Skeletal muscle satellite cell (primary cell): ENCODE results near the gene CLIP2.
"Not testable (repeated sequence)": the region's sequence is repeated elsewhere in the genome, so short reads cannot be mapped to it uniquely, and the experiment has no call there.

ENCODE experiments used
- H3K27me3 ChIP-seq: 2 replicates; pipeline ENCODE4 v1.7.0; 2013; ENCODE audit warnings: low read length; ENCODE audit not compliant: control insufficient read depth, insufficient read depth
- H3K36me3 ChIP-seq: 2 replicates; pipeline ENCODE4 v1.7.0; 2013; ENCODE audit warnings: mild to moderate bottlenecking, control low read depth, low read length; ENCODE audit not compliant: insufficient read depth
- H3K4me1 ChIP-seq: 2 replicates; pipeline ENCODE4 v1.7.0; 2013; ENCODE audit warnings: low read length; ENCODE audit not compliant: control insufficient read depth, insufficient read depth
- H3K4me2 ChIP-seq: 2 replicates; pipeline ENCODE4 v1.7.0; 2013; ENCODE audit warnings: mild to moderate bottlenecking, low read length
- H3K4me3 ChIP-seq: 2 replicates; pipeline ENCODE4 v1.7.0; 2013; ENCODE audit warnings: low read length
- H3K9ac ChIP-seq: 2 replicates; pipeline ENCODE4 v1.7.0; 2013; ENCODE audit warnings: mild to moderate bottlenecking, low read depth, low read length, moderate library complexity
- H3K9me3 ChIP-seq: replicated peaks from 2 replicates; pipeline ENCODE4 v1.7.0; 2013; ENCODE audit warnings: mild to moderate bottlenecking, control low read depth, low read length

CLIP2 gene

GRCh38 chr7:74365322-74366022 lies 76.3 kb downstream of the CLIP2 start:
- Histone ChIP-seq H3K9ac (no peak overlapping the region), H3K9me3 (no peaks in the 10 kb centered on the region), H3K4me1 (no peaks in the 10 kb centered on the region), H3K36me3 (peaks cover 24% of the 10 kb centered on the region), H3K4me2 (no peak overlapping the region), H3K27me3 (no peaks in the 10 kb centered on the region), H3K4me3 (no peak overlapping the region)

GRCh38 chr7:74371381-74372341 lies 82.5 kb downstream of the CLIP2 start:
- H3K4me1 ChIP-seq: no peaks in the 10 kb centered on the region
- H3K9ac ChIP-seq: no peak overlapping the region
- no peaks in the 10 kb centered on the region for H3K9me3 ChIP-seq
- no peak overlapping the region for H3K4me2 ChIP-seq
- H3K4me3 ChIP-seq: no peak overlapping the region
- peaks cover 6% of the 10 kb centered on the region for H3K36me3 ChIP-seq
- no peaks in the 10 kb centered on the region for H3K27me3 ChIP-seq

- H3K27me3 ChIP-seq: no peaks in the 10 kb centered on the region
- H3K4me2 ChIP-seq: no peak overlapping the region
- no peak overlapping the region for H3K9ac ChIP-seq
- no peaks in the 10 kb centered on the region for H3K9me3 ChIP-seq
- no peaks in the 10 kb centered on the region for H3K4me1 ChIP-seq
- no peak overlapping the region for H3K4me3 ChIP-seq
- peaks cover 15% of the 10 kb centered on the region for H3K36me3 ChIP-seq
These were observed 83.4 kb downstream of the CLIP2 start for GRCh38 chr7:74372511-74373111.

- Histone ChIP-seq H3K9ac (no peak overlapping the region), H3K27me3 (no peaks in the 10 kb centered on the region), H3K9me3 (no peaks in the 10 kb centered on the region), H3K4me2 (no peak overlapping the region), H3K4me3 (no peak overlapping the region), H3K4me1 (no peaks in the 10 kb centered on the region), H3K36me3 (peaks cover 15% of the 10 kb centered on the region)
These were observed 84.3 kb downstream of the CLIP2 start for GRCh38 chr7:74373536-74373935.

- Histone ChIP-seq H3K9ac (no peak overlapping the region), H3K4me1 (no peaks in the 10 kb centered on the region), H3K36me3 (peaks cover 15% of the 10 kb centered on the region), H3K4me2 (no peak overlapping the region), H3K27me3 (no peaks in the 10 kb centered on the region), H3K9me3 (no peaks in the 10 kb centered on the region), H3K4me3 (no peak overlapping the region)
These were observed 86.6 kb downstream of the CLIP2 start for GRCh38 chr7:74375726-74376220.

- H3K9me3 ChIP-seq: no peaks in the 10 kb centered on the region
- no peak overlapping the region for H3K9ac ChIP-seq
- peaks cover 15% of the 10 kb centered on the region for H3K36me3 ChIP-seq
- H3K4me1 ChIP-seq: no peaks in the 10 kb centered on the region
- no peak overlapping the region for H3K4me2 ChIP-seq
- H3K27me3 ChIP-seq: no peaks in the 10 kb centered on the region
- H3K4me3 ChIP-seq: no peak overlapping the region
These were observed 87.2 kb downstream of the CLIP2 start for GRCh38 chr7:74376256-74377036.

- Histone ChIP-seq H3K4me1 (no peaks in the 10 kb centered on the region), H3K27me3 (no peaks in the 10 kb centered on the region), H3K36me3 (peaks cover 21% of the 10 kb centered on the region), H3K9me3 (no peaks in the 10 kb centered on the region), H3K4me3 (no peak overlapping the region), H3K4me2 (no peak overlapping the region), H3K9ac (no peak overlapping the region)
These were observed 90.7 kb downstream of the CLIP2 start for GRCh38 chr7:74379938-74380337.

GRCh38 chr7:74380720-74381119 lies 91.5 kb downstream of the CLIP2 start:
- Histone ChIP-seq H3K4me3 (no peak overlapping the region), H3K4me1 (no peaks in the 10 kb centered on the region), H3K4me2 (no peak overlapping the region), H3K9me3 (no peaks in the 10 kb centered on the region), H3K9ac (no peak overlapping the region), H3K27me3 (no peaks in the 10 kb centered on the region), H3K36me3 (peaks cover 21% of the 10 kb centered on the region)

GRCh38 chr7:74384086-74384485 lies 94.9 kb downstream of the CLIP2 start:
- not testable (repeated sequence) for H3K9me3 ChIP-seq, H3K4me1 ChIP-seq, H3K4me3 ChIP-seq, H3K4me2 ChIP-seq, H3K27me3 ChIP-seq, H3K9ac ChIP-seq
- peaks cover 17% of the 10 kb centered on the region for H3K36me3 ChIP-seq

GRCh38 chr7:74384854-74385253 lies 95.6 kb downstream of the CLIP2 start:
- not testable (repeated sequence) for H3K9ac ChIP-seq, H3K4me1 ChIP-seq, H3K27me3 ChIP-seq, H3K4me3 ChIP-seq, H3K9me3 ChIP-seq, H3K4me2 ChIP-seq
- H3K36me3 ChIP-seq: peaks cover 17% of the 10 kb centered on the region

- Histone ChIP-seq H3K4me3 (no peak overlapping the region), H3K4me2 (no peak overlapping the region), H3K9me3 (no peaks in the 10 kb centered on the region), H3K4me1 (no peaks in the 10 kb centered on the region), H3K27me3 (no peaks in the 10 kb centered on the region), H3K9ac (no peak overlapping the region), H3K36me3 (peaks cover 15% of the 10 kb centered on the region)
These were observed 98.4 kb downstream of the CLIP2 start for GRCh38 chr7:74387606-74388005.
